ENCODE results near the gene MACC1.
A peak's percentile ranks its signal among the peaks of the same experiment; 100 is the strongest.
"Not testable (repeated sequence)": the region's sequence is repeated elsewhere in the genome, so short reads cannot be mapped to it uniquely, and the experiment has no call there.

The MACC1 gene

DNA sequence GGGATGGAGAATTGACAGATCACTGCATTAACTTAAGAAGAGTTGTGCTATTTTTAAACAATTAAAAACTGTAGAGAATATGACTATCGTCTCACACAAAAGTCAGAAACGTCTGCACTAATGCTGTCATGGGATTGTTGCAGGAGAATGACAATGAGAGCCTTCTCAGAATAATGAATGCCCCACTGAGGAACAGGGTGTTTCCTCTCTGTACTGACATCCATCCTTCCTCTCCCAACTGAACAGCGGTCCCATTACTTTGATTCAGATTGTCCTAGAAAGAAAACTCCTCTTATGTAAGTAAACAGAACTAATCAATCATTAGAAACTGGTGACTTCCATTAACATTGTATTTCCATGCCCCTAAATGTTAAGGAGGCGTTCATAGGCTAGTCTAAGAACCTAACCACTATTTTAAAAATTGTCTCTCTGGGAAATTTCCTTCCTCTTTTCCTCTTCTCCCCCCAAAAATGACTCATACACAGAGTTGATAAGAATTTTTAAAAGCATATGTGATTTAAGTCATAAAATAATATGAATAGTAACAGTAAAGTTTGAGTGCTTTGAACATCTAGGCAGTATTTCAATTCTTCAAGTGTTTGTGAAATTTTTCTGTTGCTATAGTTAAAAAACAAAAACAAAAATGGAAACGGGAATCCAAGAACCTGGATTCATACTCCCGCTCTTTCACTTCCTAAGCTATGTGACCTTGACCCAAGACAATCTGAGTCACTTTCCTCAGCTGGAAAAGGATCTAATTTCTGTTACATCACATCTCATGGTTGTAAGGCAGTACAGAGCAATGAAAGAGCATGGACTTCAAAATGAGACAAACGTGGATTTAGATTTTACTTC lies 12.7 kb upstream of the MACC1 start:
- no peak for DNase-seq

- DNase-seq = no peak
These were observed 11.9 kb upstream of the MACC1 start for GRCh38 chr7:20229081-20229480.

DNA sequence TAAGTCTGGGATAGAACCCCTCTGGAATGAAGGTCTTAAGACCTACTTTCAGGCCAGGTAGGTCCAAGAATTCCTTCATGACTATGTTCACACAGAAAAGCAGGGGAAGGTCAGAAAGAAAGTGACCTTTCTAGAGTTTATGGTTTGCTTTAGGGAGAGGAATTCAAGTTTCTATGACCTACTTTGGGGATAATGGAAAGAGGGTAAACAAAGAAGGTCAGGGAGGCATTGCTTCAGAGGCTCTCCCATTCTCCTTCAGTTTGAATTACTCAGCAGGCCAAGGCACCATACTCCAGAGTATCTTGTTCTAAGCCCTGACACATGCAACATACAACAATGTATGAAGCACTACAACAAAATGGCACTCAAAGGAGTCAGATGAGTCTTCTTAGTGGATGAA lies 11.5 kb upstream of the MACC1 start:
- DNase-seq = no peak

DNA sequence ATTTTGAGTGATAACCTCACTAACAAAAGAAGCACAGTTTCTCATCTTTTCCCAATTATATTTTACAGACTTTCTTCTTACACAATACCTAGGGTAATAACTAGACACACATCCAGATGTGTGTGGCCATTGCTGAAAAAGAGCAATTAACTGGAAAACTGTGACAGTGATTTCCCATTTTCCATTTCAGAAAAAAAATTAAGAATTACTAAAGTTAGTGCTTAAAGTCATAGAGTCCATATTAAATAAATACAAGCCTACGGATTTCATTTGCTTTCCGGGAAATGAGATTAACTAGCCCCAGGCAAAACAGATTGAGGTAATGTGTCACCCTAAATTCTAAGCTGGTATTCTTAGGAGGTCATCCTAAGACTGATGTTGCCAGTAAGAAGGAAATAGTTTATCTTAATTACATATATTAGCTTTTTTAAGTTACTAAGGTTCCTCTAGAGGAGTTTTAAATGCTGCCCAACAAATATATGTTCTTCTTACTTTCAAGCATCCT lies 10.2 kb upstream of the MACC1 start:
- DNase-seq = no peak

GRCh38 chr7:20226860-20227259 lies 9.7 kb upstream of the MACC1 start:
- no peak for DNase-seq

GRCh38 chr7:20225384-20225783 lies 8.2 kb upstream of the MACC1 start:
- no peak for DNase-seq

DNA sequence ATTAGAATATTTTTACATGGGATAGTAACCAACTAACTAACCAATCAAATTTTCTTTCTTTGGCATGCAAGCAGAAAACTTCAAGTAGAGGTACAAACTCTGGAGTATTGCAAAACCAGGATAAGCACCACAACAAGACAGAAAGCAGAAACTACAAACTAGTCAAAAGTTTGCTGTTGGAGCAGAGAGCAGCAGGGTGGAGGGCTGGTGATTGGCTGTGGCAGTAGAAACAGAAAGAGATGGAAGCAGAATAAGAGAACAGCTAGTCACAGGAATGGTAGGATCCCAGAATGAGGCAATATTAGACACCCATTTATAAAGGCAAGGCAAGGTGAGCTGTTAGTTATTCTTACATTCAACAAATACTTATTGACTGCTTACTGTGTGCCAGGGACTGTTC lies 6.8 kb upstream of the MACC1 start:
- no peak for DNase-seq

DNA sequence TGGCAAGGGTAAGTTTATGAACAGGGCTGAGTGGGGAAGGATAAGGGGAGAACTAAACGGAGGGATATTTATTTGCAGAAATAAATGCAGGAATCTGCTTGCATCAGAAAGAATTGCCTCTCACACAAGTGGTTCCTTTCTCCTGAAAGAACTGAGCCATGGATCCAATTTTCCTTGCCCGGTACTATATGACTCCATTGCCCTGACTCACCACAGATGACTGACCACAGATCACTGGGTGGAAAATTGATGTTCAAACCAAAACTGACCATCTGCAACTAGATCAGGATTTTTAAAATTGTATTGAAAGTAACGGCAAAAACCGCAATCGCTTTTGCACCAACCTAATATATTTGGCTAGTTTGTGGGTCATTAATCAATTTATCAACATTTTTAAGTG lies 6.2 kb upstream of the MACC1 start:
- DNase-seq = no peak

DNA sequence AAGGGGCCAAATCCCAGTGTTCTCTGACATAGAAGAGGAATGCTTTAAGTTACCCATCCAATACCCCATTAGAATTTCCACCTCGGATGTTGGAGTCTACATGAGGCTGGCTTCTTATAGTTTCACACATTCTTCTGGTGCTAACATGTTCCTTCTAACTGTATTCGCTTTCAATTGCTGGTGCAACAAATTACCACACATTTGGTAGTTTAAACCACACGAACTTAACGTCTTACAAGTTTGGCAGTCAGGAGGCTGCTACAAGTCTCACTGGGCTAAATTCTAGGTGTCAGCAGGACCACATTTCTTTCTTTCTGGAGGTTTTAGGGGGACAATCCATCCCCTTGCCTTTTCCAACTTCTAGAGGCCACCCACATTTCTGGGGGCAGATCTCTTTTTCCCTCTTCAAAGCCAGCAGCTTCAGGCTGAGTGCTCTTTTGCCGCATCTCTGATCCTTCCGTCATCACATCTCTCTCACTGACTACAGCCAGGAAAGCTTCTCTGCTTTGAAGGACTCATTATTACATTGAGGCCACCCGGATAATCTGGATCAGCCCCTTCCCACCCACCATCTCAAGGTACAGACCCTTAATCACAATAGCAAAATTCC lies 5.1 kb upstream of the MACC1 start:
- DNase-seq = no peak

DNA sequence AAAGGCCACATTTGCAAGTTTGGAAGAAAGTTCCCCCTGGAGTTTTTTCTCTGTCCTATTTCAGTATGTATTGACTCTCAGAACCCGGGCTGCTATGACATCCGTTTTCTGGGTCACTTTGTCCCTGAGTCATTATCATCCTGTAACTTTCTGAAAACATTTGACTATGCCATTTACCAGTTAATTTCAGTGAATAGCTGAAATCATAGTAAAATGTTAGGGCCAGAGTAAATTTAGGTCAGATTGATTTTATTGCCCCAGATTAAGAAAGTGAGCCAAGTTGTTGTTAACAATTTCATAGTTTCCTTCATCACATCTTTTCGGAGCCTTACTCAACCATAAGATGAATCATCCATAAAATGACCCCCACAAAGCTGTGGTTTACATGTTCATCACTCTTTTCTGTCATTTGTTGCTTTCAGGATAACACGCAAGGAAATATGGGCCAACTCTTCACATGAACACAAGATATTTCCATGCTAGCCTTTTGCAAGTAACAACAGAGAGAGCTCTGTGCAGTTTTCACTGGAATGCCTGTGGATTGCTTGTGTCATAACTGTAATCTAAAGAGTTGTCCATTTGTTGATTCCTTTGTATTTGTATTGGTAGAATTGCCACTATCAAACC lies 3.9 kb upstream of the MACC1 start:
- DNase-seq = no peak

GRCh38 chr7:20220293-20220761 lies 3.1 kb upstream of the MACC1 start:
- DNase-seq = no peak

DNA sequence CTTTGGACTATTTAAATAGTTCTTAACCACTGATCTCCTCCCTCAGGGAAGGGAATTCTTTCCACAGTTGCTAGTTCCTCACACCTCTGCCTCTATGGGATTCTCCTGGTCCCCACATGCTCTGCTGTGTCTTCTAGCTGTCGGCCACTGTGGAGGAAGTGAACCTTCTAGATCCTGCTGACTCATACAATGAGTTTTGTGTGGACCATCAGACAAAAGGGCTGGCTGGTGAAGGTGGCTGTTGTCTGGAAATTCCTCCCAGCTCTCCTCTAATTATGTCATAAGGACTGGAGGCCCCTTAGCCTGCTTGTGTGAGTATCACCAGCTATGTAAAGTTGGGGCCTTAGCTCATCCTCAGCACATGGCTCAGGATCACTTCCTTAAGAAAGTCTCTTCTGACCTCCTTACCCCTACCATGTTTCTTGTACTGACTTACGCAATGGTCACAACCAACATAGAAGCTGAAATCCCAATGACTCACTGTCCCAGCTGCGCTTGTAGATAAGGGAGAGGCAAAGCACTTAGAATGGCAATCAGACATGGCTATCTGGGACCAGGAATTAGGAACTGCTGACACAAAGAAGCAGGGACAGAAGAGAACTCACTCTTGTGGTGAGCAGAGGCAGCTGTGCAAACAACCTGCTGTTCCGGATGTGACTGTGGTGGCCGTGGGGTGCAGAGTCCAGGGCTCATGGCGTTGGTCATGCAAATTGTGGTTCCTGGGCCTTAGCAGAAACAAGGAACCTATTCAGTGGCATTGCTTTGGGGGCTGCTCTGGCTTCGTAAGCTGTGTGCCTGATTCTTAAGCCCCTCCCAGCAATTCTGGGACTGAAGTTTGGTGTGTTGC lies 2.5 kb upstream of the MACC1 start:
- peak; percentile 86 for DNase-seq

GRCh38 chr7:20219062-20219445 lies 1.9 kb upstream of the MACC1 start:
- DNase-seq = no peak

DNA sequence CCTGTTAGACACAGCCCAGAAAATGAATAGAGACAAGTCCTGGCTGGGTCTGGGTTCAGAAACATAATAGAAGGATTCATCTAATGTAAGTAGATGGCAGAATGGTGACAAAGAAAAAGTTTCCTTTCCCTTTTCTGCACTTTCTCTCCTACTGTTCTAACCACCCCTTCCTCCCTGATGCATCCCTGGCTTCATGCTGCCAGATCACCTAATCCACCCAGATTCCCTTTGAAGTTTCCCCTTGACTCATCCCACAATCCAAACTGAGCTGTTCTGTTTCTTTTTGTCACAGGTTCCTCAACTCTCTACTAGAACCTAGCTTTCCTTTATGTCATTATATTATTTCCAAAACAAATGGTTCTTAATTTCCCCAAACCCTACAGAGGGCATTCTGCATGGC lies 1.1 kb upstream of the MACC1 start:
- no peak for DNase-seq

DNA sequence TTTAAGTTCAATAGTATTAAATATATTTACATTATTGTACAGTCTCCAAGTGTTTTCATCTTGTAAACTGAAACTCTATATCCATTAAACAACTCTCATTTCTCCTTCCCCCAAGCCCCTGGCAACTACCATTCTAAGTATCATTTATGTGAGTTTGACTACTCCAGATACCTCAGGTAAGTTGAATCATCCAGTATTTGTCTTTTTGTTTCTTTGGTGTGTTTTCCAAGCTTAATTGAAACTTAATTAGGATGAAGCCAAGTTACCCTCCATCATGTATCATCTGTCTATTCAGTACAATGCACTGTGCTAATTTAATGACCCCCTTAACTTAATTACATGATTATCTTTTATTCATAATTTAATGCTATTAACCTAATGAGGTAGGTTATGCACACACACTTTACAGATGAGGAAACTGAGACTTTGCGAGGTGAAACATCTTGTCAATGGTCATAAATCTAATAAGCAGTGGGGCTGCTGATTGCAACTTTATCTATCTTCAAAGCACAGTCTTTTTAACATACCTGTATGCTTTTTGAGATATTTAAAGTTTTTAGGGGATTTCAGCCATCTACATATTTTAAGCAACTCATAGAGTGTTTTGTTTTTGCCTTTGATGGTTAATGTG lies 663 bp downstream of the MACC1 start:
- no peak for DNase-seq

- no peak for DNase-seq
These were observed 2.1 kb downstream of the MACC1 start for GRCh38 chr7:20214921-20215669.

DNA sequence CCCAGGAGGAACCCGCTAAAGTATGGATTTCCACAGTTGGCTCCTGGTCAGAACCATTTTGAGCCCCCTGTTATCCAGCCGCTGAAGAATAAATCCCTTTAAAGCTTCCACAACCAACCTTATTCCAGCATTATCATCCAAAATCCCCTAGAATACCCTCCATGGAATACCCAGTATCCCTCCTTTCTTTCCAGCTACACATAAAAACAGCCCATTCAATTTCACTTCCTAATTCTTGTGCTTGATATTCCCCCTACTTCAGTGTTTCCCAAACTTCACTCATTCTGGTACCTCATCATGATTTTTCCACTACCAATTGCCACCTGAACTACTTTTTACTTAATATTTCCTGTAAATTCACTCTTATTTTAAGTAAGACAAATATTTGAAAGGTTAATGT lies 3.1 kb downstream of the MACC1 start:
- no peak for DNase-seq

- DNase-seq = no peak
These were observed 3.8 kb downstream of the MACC1 start for GRCh38 chr7:20213378-20213777.

DNA sequence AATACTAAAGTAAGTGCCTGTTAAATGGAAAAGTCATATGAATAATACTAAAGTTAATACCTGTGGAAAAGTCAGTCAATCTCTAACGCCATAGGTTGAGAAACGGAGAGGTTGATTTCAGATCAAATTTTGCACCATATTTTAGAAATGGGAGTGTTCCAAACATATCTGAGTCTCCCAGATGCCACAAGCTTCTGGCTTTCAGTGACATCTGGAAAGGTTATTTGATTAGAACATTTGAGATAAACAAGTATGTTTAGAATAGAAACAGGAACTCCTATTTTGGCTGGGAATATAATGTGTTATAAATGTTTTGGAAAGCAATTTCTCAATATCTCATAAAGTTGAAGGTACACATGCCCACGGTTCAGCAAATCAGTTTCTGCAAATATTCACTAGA lies 5.8 kb downstream of the MACC1 start:
- DNase-seq = no peak

GRCh38 chr7:20208651-20209307 lies 8.4 kb downstream of the MACC1 start:
- DNase-seq = no peak

DNA sequence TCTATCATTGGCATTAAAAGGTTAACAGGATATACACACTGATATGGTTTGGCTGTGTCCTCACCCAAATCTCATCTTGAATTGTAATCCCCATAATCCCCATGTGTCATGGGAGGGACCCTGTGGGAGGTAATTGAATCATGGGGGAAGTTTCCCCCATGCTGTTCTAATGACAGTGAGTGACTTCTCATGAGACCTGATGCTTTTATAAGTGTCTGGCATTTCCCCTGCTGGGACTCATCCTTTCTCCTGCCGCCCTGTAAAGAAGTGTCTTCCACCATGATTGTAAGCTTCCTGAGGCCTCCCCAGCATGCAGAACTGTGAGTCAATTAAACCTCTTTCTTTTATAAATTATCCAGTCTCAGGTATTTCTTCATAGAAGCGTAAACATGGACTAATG lies 9.4 kb downstream of the MACC1 start:
- not testable (repeated sequence) for DNase-seq
